GM12801 (cell line): ENCODE results near the gene NPNT.

Source experiments
- CTCF ChIP-seq: IDR thresholded peaks from one replicate; pipeline ENCODE4 v1.5.1; 2011; ENCODE audit warnings: control low read depth; ENCODE audit not compliant: insufficient read length; ENCODE audit errors: extremely low read depth

Gene NPNT

GRCh38 chr4:105875233-105875632 lies 20.0 kb upstream of the NPNT start:
- no peak for TF ChIP-seq CTCF

GRCh38 chr4:105878668-105879067 lies 16.6 kb upstream of the NPNT start:
- no peak for TF ChIP-seq CTCF

GRCh38 chr4:105887508-105887907 lies 7.8 kb upstream of the NPNT start:
- no peak for TF ChIP-seq CTCF

- TF ChIP-seq CTCF, result no peak
These were observed 551 bp downstream of the NPNT start for GRCh38 chr4:105895583-105896460.

GRCh38 chr4:105896461-105896942 lies 1.2 kb downstream of the NPNT start:
- TF ChIP-seq CTCF, result no peak

- no peak for TF ChIP-seq CTCF
These were observed 1.9 kb downstream of the NPNT start for GRCh38 chr4:105896984-105897775.

- TF ChIP-seq CTCF, result no peak
These were observed 5.3 kb downstream of the NPNT start for GRCh38 chr4:105900541-105900940.
